Endothelial cell of umbilical vein (primary cell): ENCODE results near the gene ARFGEF3. TPM values are rescaled to one million over a fixed set of nuclear protein-coding genes. Genes with fewer than 3 reads are reported as not detected.
A peak's percentile ranks its signal among the peaks of the same experiment; 100 is the strongest.

ENCODE experiments used
- BruUV-seq: library from RNA; stranded (reverse); fragments of 400-500 nt; replicated peaks from 2 replicates; lab custom pipeline; 2021; lab: Mats Ljungman, UMichigan
- CTCF ChIA-PET: fragments of 300-600, 350-600 bp; sonication (Branson Sonifier 250); formaldehyde crosslinking; loops from one replicate; lab custom pipeline; 2021; ENCODE audit warnings: antibody characterized with exemption, inconsistent platforms; lab: Charles Lee
- POLR2A ChIA-PET: fragments of 300-600, 350-600 bp; sonication (Branson Sonifier 250); formaldehyde crosslinking; loops from one replicate; lab custom pipeline; 2021; ENCODE audit warnings: antibody characterized with exemption, inconsistent platforms; lab: Charles Lee
- DNase-seq: peaks from one replicate; pipeline ENCODE4 v3.0.0-alpha.2; 2011; ENCODE audit warnings: low read depth, low spot score
- FAIRE-seq: peaks from 2 replicates; lab custom pipeline; 2011; peaks lifted over from hg19 to GRCh38; lab: Jason Lieb, UNC
- H2AFZ ChIP-seq: 2 replicates; pipeline ENCODE4 v1.6.0; 2012; ENCODE audit warnings: low read depth, low read length, control low read depth, inconsistent platforms
- H3K27ac ChIP-seq: 2 replicates; pipeline ENCODE4 v1.5.1; 2011; ENCODE audit warnings: low read depth, mild to moderate bottlenecking, control low read depth, low read length, moderate library complexity; ENCODE audit not compliant: insufficient read depth
- H3K27me3 ChIP-seq, 2 experiments: 2 replicates each; pipeline versions ENCODE4 v1.6.0 to v1.6.1; 2011; ENCODE audit warnings: low read length in 2 of 2, mixed read lengths in 1 of 2; ENCODE audit not compliant: control insufficient read depth in 2 of 2, insufficient read depth in 2 of 2
- H3K36me3 ChIP-seq, 2 experiments: 2 replicates in 1 of 2; 3 replicates in 1 of 2; pipeline ENCODE4 v1.5.1; 2011; ENCODE audit warnings: low read length in 2 of 2, mild to moderate bottlenecking in 1 of 2, moderate library complexity in 1 of 2; ENCODE audit not compliant: control insufficient read depth in 2 of 2, insufficient read depth in 2 of 2; ENCODE audit errors: extremely low read depth in 1 of 2
- H3K4me1 ChIP-seq: 3 replicates; pipeline ENCODE4 v1.5.1; 2011; ENCODE audit warnings: mild to moderate bottlenecking, low read length; ENCODE audit not compliant: control insufficient read depth, insufficient read depth; ENCODE audit errors: extremely low read depth
- H3K4me2 ChIP-seq: 2 replicates; pipeline ENCODE4 v1.6.1; 2011; ENCODE audit warnings: low read length, control low read depth, mixed read lengths; ENCODE audit not compliant: insufficient read depth
- H3K4me3 ChIP-seq, 3 experiments: fragments of 200-600 bp in 1 of 3; sonication (generic), shearing (Covaris generic) in 1 of 3; replicated peaks in 1 of 3; 2 replicates each; pipeline ENCODE4 v1.5.1; 2011 to 2016; ENCODE audit warnings: control low read depth in 3 of 3, low read length in 3 of 3, mild to moderate bottlenecking in 2 of 3, inconsistent platforms in 1 of 3, low read depth in 1 of 3, moderate library complexity in 1 of 3; ENCODE audit not compliant: insufficient read depth in 1 of 3
- H3K79me2 ChIP-seq: 2 replicates; pipeline ENCODE4 v1.6.0; 2012; ENCODE audit warnings: low read length, inconsistent platforms; ENCODE audit not compliant: control insufficient read depth, insufficient read depth
- H3K9ac ChIP-seq: replicated peaks from 2 replicates; pipeline ENCODE3; 2011; ENCODE audit warnings: low read length, control low read depth; ENCODE audit not compliant: insufficient read depth; ENCODE audit errors: extremely low read depth
- H3K9me1 ChIP-seq: replicated peaks from 3 replicates; pipeline ENCODE4 v1.6.0; 2011; ENCODE audit warnings: mild to moderate bottlenecking, low read length; ENCODE audit not compliant: control insufficient read depth, insufficient read depth; ENCODE audit errors: extremely low read depth
- H3K9me3 ChIP-seq: replicated peaks from 2 replicates; pipeline ENCODE4 v1.5.1; 2012; ENCODE audit warnings: low read length, inconsistent platforms; ENCODE audit not compliant: control insufficient read depth, insufficient read depth
- H4K20me1 ChIP-seq: replicated peaks from 2 replicates; pipeline ENCODE3; 2011; ENCODE audit warnings: mild to moderate bottlenecking, low read length; ENCODE audit not compliant: control insufficient read depth, insufficient read depth; ENCODE audit errors: extremely low read depth
- CTCF ChIP-seq, 2 donors: IDR thresholded peaks; 1 replicate in 1 of 2; 2 replicates in 1 of 2; pipeline ENCODE4 v1.5.1; 2011; ENCODE audit warnings: low read length in 2 of 2, mild to moderate bottlenecking in 2 of 2, moderate library complexity in 2 of 2, control low read depth in 1 of 2, inconsistent platforms in 1 of 2, low read depth in 1 of 2; ENCODE audit not compliant: insufficient read depth in 1 of 2; ENCODE audit errors: extremely low read depth in 1 of 2
- EZH2 ChIP-seq: IDR thresholded peaks from 2 replicates; pipeline ENCODE4 v1.6.1; 2012; ENCODE audit warnings: borderline replicate concordance, low read depth, mild to moderate bottlenecking, moderate library complexity, low read length, inconsistent platforms; ENCODE audit not compliant: severe bottlenecking
- FOS ChIP-seq: IDR thresholded peaks from 2 replicates; pipeline ENCODE4 v1.6.1; 2011; ENCODE audit warnings: mild to moderate bottlenecking, low read length, moderate library complexity, borderline replicate concordance; ENCODE audit not compliant: insufficient read depth
- GATA2 ChIP-seq: IDR thresholded peaks from 2 replicates; pipeline ENCODE4 v1.7.0; 2011; ENCODE audit warnings: low read depth, mild to moderate bottlenecking, moderate library complexity, mixed read lengths, low read length; ENCODE audit not compliant: insufficient read length, insufficient read depth
- JUN ChIP-seq: IDR thresholded peaks from 2 replicates; pipeline ENCODE4 v1.6.1; 2011; ENCODE audit warnings: borderline replicate concordance, low read depth; ENCODE audit not compliant: insufficient read length, insufficient read depth
- MYC ChIP-seq: IDR thresholded peaks from one replicate; pipeline ENCODE4 v1.6.1; 2011; ENCODE audit warnings: mild to moderate bottlenecking, low read depth, low read length
- POLR2A ChIP-seq: IDR thresholded peaks from 2 replicates; pipeline ENCODE4 v1.6.1; 2012; ENCODE audit warnings: low read depth, mild to moderate bottlenecking, control low read depth, low read length
- POLR2AphosphoS5 ChIP-seq: IDR thresholded peaks from 2 replicates; pipeline ENCODE4 v1.6.1; 2012; ENCODE audit warnings: low read depth, mild to moderate bottlenecking, control low read depth, low read length, moderate library complexity; ENCODE audit not compliant: insufficient read depth
- dilution Hi-C: fragments of 300-500 bp; cut with MboI; formaldehyde crosslinking; loops from one replicate; pipeline ENCODE4 v1.15.0; 2019; ENCODE audit warnings: low sequenced_read_pairs; ENCODE audit not compliant: extremely low pct_ligation_motif_present
- intact Hi-C: fragments of 100-400 bp; cut with micrococcal nuclease; formaldehyde crosslinking; loops from one replicate; pipeline ENCODE4 v1.10.0; 2022
- polyA plus RNA-seq, 4 experiments: library from polyadenylated mRNA; depleted of rRNA in 3 of 4; stranded (reverse) in 3 of 4; unstranded in 1 of 4; fragments of >200 nt; gene quantifications; 2 replicates each; pipeline versions ENCODE4 v1.2.1 to v1.2.3, GENCODE V29; 2011 to 2012; ENCODE audit warnings: missing spikeins in 1 of 4
- total RNA-seq: library from RNA; stranded (reverse); gene quantifications from 2 replicates; pipeline ENCODE4 v1.2.3, GENCODE V29; 2021
- TF ChIP-seq, protein P1 (sequence below): IDR thresholded peaks from 2 replicates; pipeline ENCODE4 v1.6.1; 2011; ENCODE audit not compliant: insufficient read depth, insufficient read length

ARFGEF3 gene
- total and polyA plus RNA-seq, 2 donors (not counting 3 experiments of a cell fraction or from before 2014, with no cell fraction given) = 1.3 to 7.3 TPM

DNA sequence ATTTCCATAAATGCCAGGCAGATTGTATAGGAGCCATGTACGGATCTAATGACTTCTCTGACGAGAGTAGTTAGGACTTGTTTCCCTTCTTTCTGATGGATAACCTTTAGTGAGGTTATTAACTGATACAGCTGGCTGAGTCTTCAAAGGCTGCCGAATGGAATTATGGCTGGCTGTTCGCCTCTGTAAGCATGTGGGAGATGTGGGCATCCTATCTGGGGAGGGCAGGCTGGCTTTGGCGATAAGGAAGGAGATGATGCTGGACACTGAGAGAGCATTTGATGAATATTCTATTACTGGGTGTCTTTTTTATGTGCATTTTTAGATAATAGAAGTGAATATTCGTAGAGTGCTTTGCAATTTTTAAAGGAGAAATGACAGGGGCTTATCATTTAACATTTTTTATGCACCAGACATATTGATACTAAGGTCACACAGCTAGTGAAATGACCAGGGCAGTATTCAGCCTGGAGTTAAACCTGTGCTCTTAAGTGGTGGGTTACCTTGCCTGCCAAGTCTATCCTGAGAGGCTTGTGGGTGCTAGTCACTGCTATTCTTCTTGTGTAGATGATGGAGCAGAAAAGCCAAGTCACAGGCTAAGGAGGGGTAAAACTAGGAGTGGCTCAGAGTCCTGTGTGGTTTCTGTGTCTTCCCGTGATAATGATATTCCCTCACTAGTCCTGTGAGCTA is 53.5 kb downstream of the ARFGEF3 start:
- H2AFZ ChIP-seq = no peak overlapping the region
- no peaks in the 10 kb centered on the region for H3K9me1 ChIP-seq
- FAIRE-seq (peak; percentile 50), DNase-seq (no peak)
- intact Hi-C loops (loop anchor here (10.0 kb wide), 1 partner anchor 640 kb away; no protein-coding TSS in a partner anchor), dilution Hi-C loops (no loop called here)
- no peaks in the 10 kb centered on the region for H3K36me3 ChIP-seq
- BruUV-seq = no TSS peak
- TF ChIP-seq GATA2 = no peak
- TF ChIP-seq FOS = no peak
- no peak for TF ChIP-seq JUN
- TF ChIP-seq MYC = no peak
- TF ChIP-seq CTCF (IDR thresholded peaks at IDR 0.05; ENCODE audit: extremely low read depth in 1 of 2, insufficient read depth in 1 of 2, low read depth in 1 of 2, low read length in 2 of 2) = no peak
- no peak for TF ChIP-seq POLR2A
- TF ChIP-seq, protein P1, sequence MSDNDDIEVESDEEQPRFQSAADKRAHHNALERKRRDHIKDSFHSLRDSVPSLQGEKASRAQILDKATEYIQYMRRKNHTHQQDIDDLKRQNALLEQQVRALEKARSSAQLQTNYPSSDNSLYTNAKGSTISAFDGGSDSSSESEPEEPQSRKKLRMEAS = no peak
- no peak for TF ChIP-seq POLR2AphosphoS5
- no peak for TF ChIP-seq EZH2
- H3K4me3 ChIP-seq = no peak overlapping the region
- H4K20me1 ChIP-seq = no peaks in the 10 kb centered on the region
- no peaks in the 10 kb centered on the region for H3K9me3 ChIP-seq
- H3K27ac ChIP-seq = no peak overlapping the region
- H3K9ac ChIP-seq = no peak overlapping the region
- ChIA-PET CTCF (interaction anchor here (0.8 kb wide), 1 partner anchor 11 kb away, joined by 3 read pairs; no protein-coding TSS in a partner anchor), POLR2A (no interaction called here)
- H3K27me3 ChIP-seq = no peaks in the 10 kb centered on the region
- no peaks in the 10 kb centered on the region for H3K4me1 ChIP-seq
- no peaks in the 10 kb centered on the region for H3K79me2 ChIP-seq
- no peak overlapping the region for H3K4me2 ChIP-seq
